SK-N-MC (cell line): Measurements from ENCODE around the gene CLIP2.

ENCODE experiments used
- EZH2 ChIP-seq: fragments of 200-600 bp; sonication (generic); IDR thresholded peaks from one replicate; pipeline ENCODE4 v1.6.1; 2017; ENCODE audit warnings: antibody characterized with exemption
- POLR2AphosphoS5 ChIP-seq: IDR thresholded peaks from 2 replicates; pipeline ENCODE4 v1.6.1; 2012; ENCODE audit warnings: mild to moderate bottlenecking, low read depth, low read length, borderline replicate concordance

DNA sequence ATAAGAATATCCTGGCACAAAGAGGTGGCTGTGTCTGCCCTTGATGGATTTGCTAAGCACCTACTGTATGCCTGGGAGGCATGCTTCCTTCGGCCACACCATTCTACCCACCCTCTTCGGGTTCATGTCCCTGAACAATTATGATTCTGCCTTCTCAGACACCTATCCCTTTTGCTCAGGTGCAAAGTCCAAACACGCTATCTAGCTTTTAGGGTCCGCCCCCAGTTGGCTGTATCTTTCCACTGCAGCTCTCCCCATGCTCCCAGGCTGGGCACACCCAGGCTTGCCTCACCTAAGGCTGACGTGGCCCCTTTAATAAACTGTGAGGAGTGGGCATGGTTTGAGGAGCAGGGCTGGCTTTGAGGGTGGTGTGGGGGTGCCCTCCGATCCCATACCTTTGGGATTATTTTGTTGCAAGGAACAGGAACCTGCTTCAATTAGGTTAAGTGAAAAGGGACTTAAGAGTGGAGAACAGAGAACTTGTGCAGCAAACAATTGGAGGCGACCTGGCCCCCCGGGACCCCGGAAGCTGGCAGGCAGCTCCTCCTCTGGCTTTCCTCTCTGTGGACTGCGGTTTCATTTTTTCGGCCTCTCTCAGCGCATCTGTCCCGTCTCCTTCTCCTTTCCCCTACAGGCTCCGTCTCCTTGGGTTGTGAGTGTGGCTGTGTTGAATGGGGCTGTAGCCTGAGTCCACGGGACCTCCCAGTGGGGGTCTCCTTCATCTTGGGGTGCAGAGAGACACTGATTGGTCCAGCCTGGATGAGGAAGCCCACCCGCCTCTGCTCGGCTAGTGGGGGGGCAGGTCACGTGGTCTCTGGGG, 3.8 kb downstream of the CLIP2 start:
- TF ChIP-seq EZH2, result no peak
- TF ChIP-seq POLR2AphosphoS5, result no peak
